ENCODE measurements around the gene TACC2.

DNA sequence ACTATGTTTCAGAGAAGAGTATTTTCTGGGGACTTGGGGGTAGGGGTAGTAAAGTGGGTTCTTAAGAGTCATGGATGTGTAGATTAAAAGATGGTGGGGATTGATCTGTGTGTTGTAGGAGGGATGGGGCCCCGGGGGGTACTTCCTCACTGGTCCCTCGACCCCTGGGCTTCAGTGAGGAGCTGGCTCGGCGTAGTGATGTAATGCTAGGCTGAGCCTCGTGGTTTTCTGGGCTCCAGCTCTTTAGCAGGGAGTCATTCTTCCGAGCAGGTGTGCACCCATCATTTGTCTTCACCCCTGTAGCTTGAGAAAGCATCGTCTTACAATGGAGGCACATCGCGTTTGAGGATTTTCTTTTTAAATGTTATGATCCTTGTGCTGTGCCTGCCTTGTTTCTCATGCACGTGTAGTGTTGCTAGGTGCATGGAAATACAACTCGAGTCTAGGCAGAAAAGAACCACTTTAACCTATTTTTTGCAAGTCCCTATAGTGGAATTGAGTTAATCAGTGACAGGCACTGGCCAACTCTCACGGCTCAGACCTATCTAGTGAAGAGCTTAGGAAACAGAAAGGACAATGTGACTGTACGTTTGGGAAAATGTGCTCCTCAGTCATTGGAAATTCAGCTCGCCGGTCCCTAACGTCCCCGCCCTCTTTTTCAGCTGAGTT lies 176.0 kb downstream of the TACC2 start:
- TF ChIP-seq, protein P1, sequence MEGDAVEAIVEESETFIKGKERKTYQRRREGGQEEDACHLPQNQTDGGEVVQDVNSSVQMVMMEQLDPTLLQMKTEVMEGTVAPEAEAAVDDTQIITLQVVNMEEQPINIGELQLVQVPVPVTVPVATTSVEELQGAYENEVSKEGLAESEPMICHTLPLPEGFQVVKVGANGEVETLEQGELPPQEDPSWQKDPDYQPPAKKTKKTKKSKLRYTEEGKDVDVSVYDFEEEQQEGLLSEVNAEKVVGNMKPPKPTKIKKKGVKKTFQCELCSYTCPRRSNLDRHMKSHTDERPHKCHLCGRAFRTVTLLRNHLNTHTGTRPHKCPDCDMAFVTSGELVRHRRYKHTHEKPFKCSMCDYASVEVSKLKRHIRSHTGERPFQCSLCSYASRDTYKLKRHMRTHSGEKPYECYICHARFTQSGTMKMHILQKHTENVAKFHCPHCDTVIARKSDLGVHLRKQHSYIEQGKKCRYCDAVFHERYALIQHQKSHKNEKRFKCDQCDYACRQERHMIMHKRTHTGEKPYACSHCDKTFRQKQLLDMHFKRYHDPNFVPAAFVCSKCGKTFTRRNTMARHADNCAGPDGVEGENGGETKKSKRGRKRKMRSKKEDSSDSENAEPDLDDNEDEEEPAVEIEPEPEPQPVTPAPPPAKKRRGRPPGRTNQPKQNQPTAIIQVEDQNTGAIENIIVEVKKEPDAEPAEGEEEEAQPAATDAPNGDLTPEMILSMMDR (IDR thresholded peaks at IDR 0.05) = no peak
- no peak for TF ChIP-seq EP300 (IDR thresholded peaks at IDR 0.05)
- no peak for TF ChIP-seq POLR2A (IDR thresholded peaks at IDR 0.05)

Measured in gastroesophageal sphincter (tissue), 3 donors.